ENCODE results near the gene SLC25A21.

DNA sequence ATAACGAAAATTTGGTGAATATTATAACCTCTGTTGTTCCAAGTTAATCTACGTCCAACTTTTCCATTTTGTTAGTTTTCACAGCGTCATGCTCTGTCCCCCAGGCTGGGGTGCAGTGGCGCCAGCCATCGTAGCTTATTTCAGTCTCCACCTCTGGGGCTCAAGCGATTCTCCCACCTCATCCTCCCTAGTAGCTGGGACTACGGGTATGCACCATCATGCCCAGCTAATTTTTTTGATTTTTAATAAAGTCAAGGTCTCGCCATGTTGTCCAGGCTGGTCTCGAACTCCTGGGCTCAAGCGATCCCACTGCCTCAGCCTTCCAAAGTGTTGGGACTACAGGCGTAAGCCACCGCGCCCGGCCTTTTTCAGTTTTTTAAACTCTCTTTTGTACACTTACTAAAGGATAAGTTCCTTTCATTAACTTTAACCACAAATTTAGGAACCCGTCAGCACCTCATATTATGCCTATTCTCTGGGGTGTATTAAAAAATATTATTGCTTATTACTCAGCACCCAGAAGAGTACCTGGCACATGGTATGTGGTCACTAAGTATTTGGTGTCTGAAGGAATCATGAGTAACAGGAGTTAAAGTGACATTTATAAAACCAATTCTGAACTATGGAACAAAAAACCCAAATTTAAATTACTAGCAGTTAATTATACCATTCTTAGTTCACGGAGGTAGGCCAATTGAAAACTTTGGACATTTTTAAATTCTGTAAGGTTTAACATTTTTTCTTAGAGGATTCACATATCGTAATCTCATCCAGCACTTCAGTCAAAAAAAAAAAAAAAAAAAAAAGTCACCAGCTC is 24.4 kb upstream of the SLC25A21 start:
- TF ChIP-seq MYC (CRISPR knock-in tag; IDR thresholded peaks at IDR 0.05; ENCODE audit: borderline replicate concordance) (no peak), NFATC3 (CRISPR knock-in tag; IDR thresholded peaks at IDR 0.05) (no peak), ZMAT3 (CRISPR knock-in tag; conservative IDR thresholded peaks at IDR 0.05) (no peak), CTCF (CRISPR knock-in tag; IDR thresholded peaks at IDR 0.05) (no peak)
